K562 (cell line): ENCODE data around the gene WSCD2. TPM values are rescaled to one million over a fixed set of nuclear protein-coding genes. Genes with fewer than 3 reads are reported as not detected.
A peak's percentile ranks its signal among the peaks of the same experiment; 100 is the strongest.

Experiments
- ATAC-seq: fragments of 200-7000 bp; cut with Tn5 transposase; 3 replicates; pipeline ENCODE4 v1.9.1; 2020; ENCODE audit warnings: moderate library complexity
- BruUV-seq: library from RNA; stranded (reverse); fragments of 400-500 nt; replicated peaks from 2 replicates; lab custom pipeline; 2021; lab: Mats Ljungman, UMichigan
- CTCF ChIA-PET: fragments of 300-600 bp; formaldehyde crosslinking; extraction: SDS; loops from one replicate; lab custom pipeline; 2021; ENCODE audit warnings: low intra/inter-chr PET ratio; lab: Yijun Ruan, JAX
- POLR2A ChIA-PET: fragments of 300-600, 350-650 bp; sonication (Branson Sonifier 250); formaldehyde crosslinking; extraction: SDS; loops from one replicate; lab custom pipeline; 2021; ENCODE audit warnings: antibody characterized with exemption, inconsistent platforms; lab: Yijun Ruan, JAX
- DNase-seq, 4 experiments: peaks; one replicate each; pipeline versions ENCODE4 v3.0.0 to v3.0.0-alpha.2; 2011 to 2018; ENCODE audit warnings: low spot score in 3 of 4, mixed read lengths in 3 of 4; ENCODE audit errors: extremely low read depth in 1 of 4
- FAIRE-seq: peaks from 2 replicates; lab custom pipeline; 2011; peaks lifted over from hg19 to GRCh38; lab: Jason Lieb, UNC
- H2AFZ ChIP-seq: 2 replicates; pipeline ENCODE4 v1.6.0; 2011; ENCODE audit warnings: low read depth, low read length, control low read depth, inconsistent platforms
- H3K27ac ChIP-seq: fragments of 200-600 bp; 3 replicates; pipeline ENCODE4 v1.8.0; 2011; ENCODE audit warnings: low read depth, mild to moderate bottlenecking, control low read depth, inconsistent platforms, low read length, moderate library complexity, mixed read lengths; ENCODE audit errors: extremely low read depth
- H3K27me3 ChIP-seq, 2 experiments: fragments of 300-600 bp in 1 of 2; 2 replicates in 1 of 2; 3 replicates in 1 of 2; pipeline versions ENCODE4 v1.6.0 to v1.8.0; 2011; ENCODE audit warnings: inconsistent platforms in 2 of 2, low read length in 2 of 2, mild to moderate bottlenecking in 1 of 2, mixed read lengths in 1 of 2, moderate library complexity in 1 of 2; ENCODE audit not compliant: control insufficient read depth in 2 of 2, insufficient read depth in 2 of 2
- H3K36me3 ChIP-seq: fragments of 300-600 bp; 3 replicates; pipeline ENCODE4 v1.8.0; 2011; ENCODE audit warnings: mild to moderate bottlenecking, low read length, inconsistent platforms; ENCODE audit not compliant: control insufficient read depth, insufficient read depth
- H3K4me1 ChIP-seq, 2 experiments: fragments of 200-600 bp in 1 of 2; replicated peaks in 1 of 2; 2 replicates in 1 of 2; 3 replicates in 1 of 2; pipeline versions ENCODE4 v1.5.1 to v1.8.0; 2011; ENCODE audit warnings: inconsistent platforms in 2 of 2, low read length in 2 of 2, mild to moderate bottlenecking in 1 of 2, mixed read lengths in 1 of 2, moderate library complexity in 1 of 2; ENCODE audit not compliant: control insufficient read depth in 2 of 2, insufficient read depth in 2 of 2
- H3K4me2 ChIP-seq: 2 replicates; pipeline ENCODE4 v1.6.1; 2011; ENCODE audit warnings: low read length, control low read depth, inconsistent platforms, mixed read lengths; ENCODE audit not compliant: insufficient read depth
- H3K4me3 ChIP-seq: fragments of 200-600 bp; sonication (generic), shearing (Covaris generic); 2 replicates; pipeline ENCODE4 v1.5.1; 2016; ENCODE audit warnings: control low read depth, inconsistent platforms
- H3K79me2 ChIP-seq: fragments of 200-600 bp; 3 replicates; pipeline ENCODE4 v1.8.0; 2011; ENCODE audit warnings: low read length, inconsistent platforms; ENCODE audit not compliant: control insufficient read depth, insufficient read depth
- H3K9ac ChIP-seq, 2 experiments: 2 replicates each; pipeline versions ENCODE4 v1.6.0 to v1.6.1; 2011; ENCODE audit warnings: low read depth in 2 of 2, low read length in 2 of 2, control low read depth in 1 of 2, inconsistent platforms in 1 of 2, mild to moderate bottlenecking in 1 of 2, mixed read lengths in 1 of 2; ENCODE audit not compliant: insufficient read depth in 1 of 2
- H3K9me1 ChIP-seq: one replicate; pipeline ENCODE4 v1.6.0; 2011; ENCODE audit warnings: inconsistent platforms, mild to moderate bottlenecking, low read length, moderate library complexity; ENCODE audit not compliant: control insufficient read depth, insufficient read depth
- H3K9me3 ChIP-seq: replicated peaks from 2 replicates; pipeline ENCODE4 v1.5.1; 2011; ENCODE audit warnings: low read depth, low read length, inconsistent platforms; ENCODE audit not compliant: control insufficient read depth, insufficient read depth
- H4K20me1 ChIP-seq: replicated peaks from 2 replicates; pipeline ENCODE4 v1.6.1; 2011; ENCODE audit warnings: low read length, inconsistent platforms, mixed read lengths; ENCODE audit not compliant: control insufficient read depth, insufficient read depth
- ASH1L ChIP-seq: fragments of 450-650 bp; IDR thresholded peaks from 2 replicates; pipeline ENCODE4 v1.6.1; 2018; ENCODE audit warnings: borderline replicate concordance, mild to moderate bottlenecking, low read depth; ENCODE audit not compliant: partially characterized antibody
- CBFA2T3 ChIP-seq: fragments of 450-650 bp; IDR thresholded peaks from 2 replicates; pipeline ENCODE4 v1.6.1; 2017
- CBX1 ChIP-seq: sonication (generic); IDR thresholded peaks from 2 replicates; pipeline ENCODE4 v1.6.1; 2016; ENCODE audit warnings: antibody characterized with exemption, low read depth, mild to moderate bottlenecking
- CBX3 ChIP-seq, 2 experiments: IDR thresholded peaks; 1 replicate in 1 of 2; 2 replicates in 1 of 2; pipeline ENCODE4 v1.6.1; 2012; ENCODE audit warnings: inconsistent platforms in 2 of 2, low read length in 2 of 2, borderline replicate concordance in 1 of 2, control low read depth in 1 of 2
- CBX5 ChIP-seq: IDR thresholded peaks from 2 replicates; pipeline ENCODE4 v1.6.1; 2014; ENCODE audit warnings: low read depth, borderline replicate concordance
- GABPA ChIP-seq: fragments of 200-800 bp; sonication (Bioruptor generic); conservative IDR thresholded peaks from 2 replicates; pipeline ENCODE4 v1.6.1; 2016; ENCODE audit warnings: low read depth, missing genetic modification characterization, missing compliant biosample characterization
- TCF3 ChIP-seq: sonication (generic); formaldehyde crosslinking; IDR thresholded peaks from 2 replicates; pipeline ENCODE4 v1.4.0; 2020; ENCODE audit warnings: mild to moderate bottlenecking, missing genetic modification reagents
- TRIM28 ChIP-seq: fragments of 450-650 bp; IDR thresholded peaks from 2 replicates; pipeline ENCODE4 v1.6.1; 2017
- ZBTB12 ChIP-seq: fragments of 250-450 bp; sonication (Bioruptor Pico); IDR thresholded peaks from 2 replicates; pipeline ENCODE4 v1.4.0; 2020
- ZBTB34 ChIP-seq: fragments of 250-450 bp; sonication (Bioruptor Pico); IDR thresholded peaks from 2 replicates; pipeline ENCODE4 v1.8.0; 2021; ENCODE audit warnings: mild to moderate bottlenecking, moderate library complexity
- ZBTB7A ChIP-seq: IDR thresholded peaks from 2 replicates; pipeline ENCODE4 v1.6.1; 2011; ENCODE audit warnings: low read depth, mild to moderate bottlenecking, low read length, moderate library complexity, borderline replicate concordance; ENCODE audit not compliant: control insufficient read depth
- WGBS: fragments of 100-300 bp; shearing (Covaris generic); methylation state at CpG from one replicate; pipeline ENCODE4 v1.1.6; 2016; ENCODE audit warnings: low coverage, mixed read lengths; ENCODE audit not compliant: insufficient coverage; ENCODE audit errors: missing lambda C conversion rate; 5-methylcytosine and 5-hydroxymethylcytosine counted together
- in situ Hi-C: fragments of 300-500 bp; cut with MboI; formaldehyde crosslinking; loops from 4 replicates; pipeline ENCODE4 v1.15.0; 2018; ENCODE audit warnings: inconsistent platforms, mixed read lengths
- intact Hi-C: fragments of 100-400 bp; cut with micrococcal nuclease; formaldehyde crosslinking; loops from 2 replicates; pipeline ENCODE4 v1.14.2; 2022
- polyA plus RNA-seq, 8 experiments: library from polyadenylated mRNA; depleted of rRNA in 4 of 8; stranded (reverse) in 5 of 8; unstranded in 3 of 8; fragments of >200 nt; fragmentation: Nextera tagmentation in 2 of 8; fragmentation: Illumina TruSeq in 1 of 8; extraction: Ambion mirVana in 2 of 8; extraction: Trizol in 1 of 8; gene quantifications; 2 replicates each; pipeline versions ENCODE4 v1.2.1 to v1.2.3, GENCODE V29; 2011 to 2014; ENCODE audit warnings: inconsistent platforms in 1 of 8, missing spikeins in 1 of 8
- total RNA-seq, 7 experiments: library from RNA; depleted of rRNA in 6 of 7; stranded (reverse); fragments of >200 nt in 6 of 7; fragmentation: Illumina TruSeq in 2 of 7; extraction: Trizol in 2 of 7; gene quantifications; 2 replicates each; pipeline versions ENCODE4 v1.2.1 to v1.2.3, GENCODE V29; 2011 to 2021; ENCODE audit warnings: low replicate concordance in 1 of 7

WSCD2 gene
- total and polyA plus RNA-seq, 9 of the 15 experiments (the other 6 are each of a cell fraction or from before 2014, with no cell fraction given): 0.72 to 14.1 (median 4.0) TPM

GRCh38 chr12:108087900-108088299, 41.2 kb upstream of the WSCD2 start:
- Histone ChIP-seq H3K79me2 (no peaks in the 10 kb centered on the region), H3K4me3 (no peak overlapping the region), H2AFZ (no peak overlapping the region), H3K27me3 (peaks cover 0 to 6% of the 10 kb centered on the region in 2 experiments; a peak in 1 of 5 replicates), H3K36me3 (no peaks in the 10 kb centered on the region), H3K9ac (no peak overlapping the region), H3K9me3 (no peaks in the 10 kb centered on the region), H3K27ac (no peak overlapping the region), H3K9me1 (no peaks in the 10 kb centered on the region), H3K4me1 (peaks cover 0 to 2% of the 10 kb centered on the region in 2 experiments; a peak in 1 of 5 replicates), H3K4me2 (no peak overlapping the region), H4K20me1 (no peaks in the 10 kb centered on the region)
- intact Hi-C loops: no loop called here
- ChIA-PET POLR2A (interaction anchor here (0.6 to 1.3 kb wide), 4 partner anchors 13 to 151 kb away, joined by 3 to 4 read pairs (median 3); no protein-coding TSS in a partner anchor), CTCF (no interaction called here)
- 0% methylated on average over 1 of the region's 1 CpG for WGBS
- ATAC-seq: no peak
- TF ChIP-seq ASH1L: no peak
- TF ChIP-seq CBX1: no peak
- 0 out of 2 replicates have a peak, but pooled peaks have one; percentile 23 for TF ChIP-seq TCF3
- TF ChIP-seq ZBTB7A: no peak
- TF ChIP-seq CBFA2T3: peak; percentile 36; the same call in 1 of the 2 replicates
- no peak for TF ChIP-seq ZBTB12 (CRISPR knock-in tag)
- TF ChIP-seq CBX3 (IDR thresholded peaks at IDR 0.05; ENCODE audit: borderline replicate concordance in 1 of 2, low read length in 2 of 2): peak in 1 of 2 experiments; percentile 51; a peak in 1 of 3 replicates
- 0 out of 2 replicates have a peak, but pooled peaks have one; percentile 60 for TF ChIP-seq CBX5
- no peak for TF ChIP-seq GABPA (tag)
- peak; percentile 62; the same call in 1 of the 2 replicates for TF ChIP-seq TRIM28
- TF ChIP-seq ZBTB34 (CRISPR knock-in tag): no peak
- no TSS peak for BruUV-seq
- no peak for DNase-seq
- in situ Hi-C loops: no loop called here
- FAIRE-seq: no peak
